NB4 (cell line): ENCODE results near the gene GALNT18.

ENCODE experiments used
- POLR2A ChIP-seq: IDR thresholded peaks from 2 replicates; pipeline ENCODE4 v1.6.1; 2011; ENCODE audit warnings: mild to moderate bottlenecking; ENCODE audit not compliant: insufficient read length; ENCODE audit errors: extremely low read depth
- TF ChIP-seq, protein P1 (sequence below): IDR thresholded peaks from one replicate; pipeline ENCODE4 v1.5.1; 2012; ENCODE audit warnings: low read depth, low read length

DNA sequence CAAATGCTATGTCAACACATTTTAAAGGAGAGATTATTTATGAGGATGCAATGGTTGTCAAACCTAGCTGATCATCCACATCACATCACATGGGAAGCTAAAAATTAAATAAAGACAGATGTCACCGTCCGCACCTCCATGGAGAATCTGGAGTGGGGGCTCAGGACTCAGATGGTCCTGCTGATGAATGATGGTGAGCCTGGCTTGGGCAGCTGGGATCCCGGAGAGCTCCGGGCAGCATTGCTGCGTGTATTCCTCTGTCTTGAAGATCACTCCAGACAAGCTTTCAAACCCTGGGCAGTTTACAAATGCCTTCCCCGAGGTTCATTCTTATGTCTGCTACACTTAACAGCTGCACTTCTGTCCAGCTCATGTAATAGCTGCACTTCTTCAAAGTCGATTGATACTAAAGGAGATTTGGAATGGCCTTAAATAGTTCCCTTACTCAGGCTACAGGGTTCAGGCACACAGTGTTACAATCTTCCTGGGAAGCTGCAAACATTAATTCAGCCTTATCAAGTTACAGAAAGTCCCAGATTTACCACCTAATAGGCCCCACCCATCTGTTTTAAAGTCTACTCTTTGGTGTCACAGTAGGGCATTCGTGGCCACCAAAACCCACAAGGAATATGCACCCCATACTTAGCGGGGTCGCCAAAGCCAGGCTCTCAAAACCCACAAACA lies 234.0 kb downstream of the GALNT18 start:
- TF ChIP-seq, protein P1, sequence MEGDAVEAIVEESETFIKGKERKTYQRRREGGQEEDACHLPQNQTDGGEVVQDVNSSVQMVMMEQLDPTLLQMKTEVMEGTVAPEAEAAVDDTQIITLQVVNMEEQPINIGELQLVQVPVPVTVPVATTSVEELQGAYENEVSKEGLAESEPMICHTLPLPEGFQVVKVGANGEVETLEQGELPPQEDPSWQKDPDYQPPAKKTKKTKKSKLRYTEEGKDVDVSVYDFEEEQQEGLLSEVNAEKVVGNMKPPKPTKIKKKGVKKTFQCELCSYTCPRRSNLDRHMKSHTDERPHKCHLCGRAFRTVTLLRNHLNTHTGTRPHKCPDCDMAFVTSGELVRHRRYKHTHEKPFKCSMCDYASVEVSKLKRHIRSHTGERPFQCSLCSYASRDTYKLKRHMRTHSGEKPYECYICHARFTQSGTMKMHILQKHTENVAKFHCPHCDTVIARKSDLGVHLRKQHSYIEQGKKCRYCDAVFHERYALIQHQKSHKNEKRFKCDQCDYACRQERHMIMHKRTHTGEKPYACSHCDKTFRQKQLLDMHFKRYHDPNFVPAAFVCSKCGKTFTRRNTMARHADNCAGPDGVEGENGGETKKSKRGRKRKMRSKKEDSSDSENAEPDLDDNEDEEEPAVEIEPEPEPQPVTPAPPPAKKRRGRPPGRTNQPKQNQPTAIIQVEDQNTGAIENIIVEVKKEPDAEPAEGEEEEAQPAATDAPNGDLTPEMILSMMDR: no peak
- TF ChIP-seq POLR2A: no peak
